ENCODE measurements around the gene ANKH.

- TF ChIP-seq CSDC2 (CRISPR knock-in tag; IDR thresholded peaks at IDR 0.05) (no peak), PPARA (CRISPR knock-in tag; IDR thresholded peaks at IDR 0.05; ENCODE audit: borderline replicate concordance) (no peak), ZNF565 (CRISPR knock-in tag; conservative IDR thresholded peaks at IDR 0.05; ENCODE audit: low read depth) (no peak), CSRNP3 (CRISPR knock-in tag; IDR thresholded peaks at IDR 0.05) (no peak), RARB (CRISPR knock-in tag; IDR thresholded peaks at IDR 0.05) (no peak), ZFP3 (CRISPR knock-in tag; IDR thresholded peaks at IDR 0.05) (no peak), ZFP30 (CRISPR knock-in tag; IDR thresholded peaks at IDR 0.05) (no peak), TCF4 (CRISPR knock-in tag; IDR thresholded peaks at IDR 0.05; ENCODE audit: borderline replicate concordance) (no peak), OSR1 (CRISPR knock-in tag; IDR thresholded peaks at IDR 0.05) (no peak), SNAI2 (CRISPR knock-in tag; IDR thresholded peaks at IDR 0.05) (no peak)
- TF ChIP-seq, protein P1, sequence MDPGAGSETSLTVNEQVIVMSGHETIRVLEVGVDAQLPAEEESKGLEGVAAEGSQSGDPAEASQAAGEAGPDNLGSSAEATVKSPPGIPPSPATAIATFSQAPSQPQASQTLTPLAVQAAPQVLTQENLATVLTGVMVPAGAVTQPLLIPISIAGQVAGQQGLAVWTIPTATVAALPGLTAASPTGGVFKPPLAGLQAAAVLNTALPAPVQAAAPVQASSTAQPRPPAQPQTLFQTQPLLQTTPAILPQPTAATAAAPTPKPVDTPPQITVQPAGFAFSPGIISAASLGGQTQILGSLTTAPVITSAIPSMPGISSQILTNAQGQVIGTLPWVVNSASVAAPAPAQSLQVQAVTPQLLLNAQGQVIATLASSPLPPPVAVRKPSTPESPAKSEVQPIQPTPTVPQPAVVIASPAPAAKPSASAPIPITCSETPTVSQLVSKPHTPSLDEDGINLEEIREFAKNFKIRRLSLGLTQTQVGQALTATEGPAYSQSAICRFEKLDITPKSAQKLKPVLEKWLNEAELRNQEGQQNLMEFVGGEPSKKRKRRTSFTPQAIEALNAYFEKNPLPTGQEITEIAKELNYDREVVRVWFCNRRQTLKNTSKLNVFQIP (CRISPR knock-in tag; IDR thresholded peaks at IDR 0.05; ENCODE audit: borderline replicate concordance, low read depth): no peak
- TF ChIP-seq, protein P2, sequence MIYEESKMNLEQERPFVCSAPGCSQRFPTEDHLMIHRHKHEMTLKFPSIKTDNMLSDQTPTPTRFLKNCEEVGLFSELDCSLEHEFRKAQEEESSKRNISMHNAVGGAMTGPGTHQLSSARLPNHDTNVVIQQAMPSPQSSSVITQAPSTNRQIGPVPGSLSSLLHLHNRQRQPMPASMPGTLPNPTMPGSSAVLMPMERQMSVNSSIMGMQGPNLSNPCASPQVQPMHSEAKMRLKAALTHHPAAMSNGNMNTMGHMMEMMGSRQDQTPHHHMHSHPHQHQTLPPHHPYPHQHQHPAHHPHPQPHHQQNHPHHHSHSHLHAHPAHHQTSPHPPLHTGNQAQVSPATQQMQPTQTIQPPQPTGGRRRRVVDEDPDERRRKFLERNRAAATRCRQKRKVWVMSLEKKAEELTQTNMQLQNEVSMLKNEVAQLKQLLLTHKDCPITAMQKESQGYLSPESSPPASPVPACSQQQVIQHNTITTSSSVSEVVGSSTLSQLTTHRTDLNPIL (CRISPR knock-in tag; IDR thresholded peaks at IDR 0.05; ENCODE audit: low read depth): no peak
These were observed 119.0 kb downstream of the ANKH start for GRCh38 chr5:14752497-14753071.

All from SK-N-SH treated with all-trans-retinoic acid at 6 μM for 48 hours (cell line).